ENCODE data around the gene HRH3.

HRH3 gene

GRCh38 chr20:62197311-62197710 is 22.8 kb downstream of the HRH3 start:
- DNase-seq, result no peak

- DNase-seq, result no peak
Measured at GRCh38 chr20:62196286-62196685, 23.8 kb downstream of the HRH3 start.

- no peak for DNase-seq
Measured at GRCh38 chr20:62195736-62196135, 24.3 kb downstream of the HRH3 start.

- DNase-seq, result no peak
Measured at GRCh38 chr20:62195075-62195405, 25.0 kb downstream of the HRH3 start.

- DNase-seq, result no peak
Measured at GRCh38 chr20:62193079-62194025, 26.7 kb downstream of the HRH3 start.

- no peak for DNase-seq
Measured at GRCh38 chr20:62192635-62193034, 27.4 kb downstream of the HRH3 start.

- no peak for DNase-seq
Measured at GRCh38 chr20:62191781-62192559, 28.1 kb downstream of the HRH3 start.

GRCh38 chr20:62190639-62191411 is 29.3 kb downstream of the HRH3 start:
- DNase-seq, result no peak

- no peak for DNase-seq
Measured at GRCh38 chr20:62186887-62187866, 32.9 kb downstream of the HRH3 start.

- DNase-seq, result no peak
Measured at GRCh38 chr20:62186096-62186426, 34.0 kb downstream of the HRH3 start.

- no peak for DNase-seq
Measured at GRCh38 chr20:62183426-62184142, 36.5 kb downstream of the HRH3 start.

- DNase-seq, result peak; percentile 94
Measured at GRCh38 chr20:62182469-62183425, 37.3 kb downstream of the HRH3 start, which contains the start of gene MTG2. TSS of gene MTG2 (plus strand) at chr20:62183028. CDS start at chr20:62193421, 10,393 bp downstream.

GRCh38 chr20:62181808-62182207 is 38.3 kb downstream of the HRH3 start:
- DNase-seq, result no peak

- no peak for DNase-seq
Measured at GRCh38 chr20:62179162-62179504, 40.9 kb downstream of the HRH3 start.

GRCh38 chr20:62178316-62179161 is 41.5 kb downstream of the HRH3 start:
- no peak for DNase-seq

- no peak for DNase-seq
Measured at GRCh38 chr20:62177307-62177706, 42.8 kb downstream of the HRH3 start.

GRCh38 chr20:62176866-62177265 is 43.2 kb downstream of the HRH3 start:
- no peak for DNase-seq

GRCh38 chr20:62175711-62176110 is 44.4 kb downstream of the HRH3 start:
- no peak for DNase-seq

Data from stimulated activated naive CD4-positive, alpha-beta T cell treated with Interleukin-2 at 50 U/mL for 16 hours (primary cell).